Measurements from ENCODE around the gene PHACTR1. TPM values are rescaled to one million over a fixed set of nuclear protein-coding genes. Genes with fewer than 3 reads are reported as not detected.

Gene PHACTR1
- polyA plus RNA-seq, 3 donors = 6.1 to 26.9 (median 7.6) TPM

DNA sequence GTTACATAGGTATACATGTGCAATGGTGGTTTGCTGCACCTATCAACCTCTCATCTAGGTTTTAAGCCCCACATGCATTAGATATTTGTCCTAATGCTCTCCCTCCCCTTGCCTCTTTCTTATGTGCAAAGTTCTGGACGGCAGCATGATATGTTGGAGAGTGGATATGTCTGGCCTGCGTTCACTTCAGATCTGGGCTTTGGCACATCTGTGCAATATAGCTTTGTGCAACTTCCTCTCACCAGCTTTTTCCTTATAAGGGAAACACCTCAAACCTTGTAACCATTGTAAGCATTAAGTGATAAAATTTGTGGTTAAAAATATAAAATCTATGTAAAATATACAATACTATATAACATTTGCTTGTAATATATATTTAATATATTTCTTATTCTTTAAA lies 288.0 kb downstream of the PHACTR1 start:
- no peaks in the 10 kb centered on the region for H4K20me1 ChIP-seq (ENCODE audit: insufficient read depth, low read length)
- H2AFZ ChIP-seq (ENCODE audit: insufficient read depth, low read depth, low read length, poor library complexity, severe bottlenecking) = no peak overlapping the region
- H3K27ac ChIP-seq (ENCODE audit: low read depth in 1 of 2, low read length in 2 of 2) = no peak overlapping the region
- WGBS (ENCODE audit: insufficient coverage) = no CpG with 5 or more reads among the region's 2 CpGs
- no peaks in the 10 kb centered on the region for H3K36me3 ChIP-seq (replicated peaks in 1 of 2; ENCODE audit: control insufficient read depth in 1 of 2, insufficient read depth in 2 of 2, low read length in 2 of 2)
- H3K4me1 ChIP-seq (ENCODE audit: control insufficient read depth in 1 of 2, insufficient read depth in 2 of 2, low read length in 2 of 2) = peaks cover 3 to 5% of the 10 kb centered on the region in 2 donors
- Mint-ChIP-seq H3K27ac (peak overlapping the region in 1 of 7 donors; percentile 18), H3K4me3 (no peak overlapping the region), H3K27me3 (ENCODE audit: low read depth in 3 of 3) (peaks cover 0 to 4% (median 1%) of the 10 kb centered on the region in 3 donors), H3K36me3 (no peaks in the 10 kb centered on the region), H3K9me3 (no peaks in the 10 kb centered on the region), H3K4me1 (peaks cover 6% of the 10 kb centered on the region)
- no peaks in the 10 kb centered on the region for H3K9me3 ChIP-seq (replicated peaks in 1 of 2; ENCODE audit: control insufficient read depth in 1 of 2, insufficient read depth in 1 of 2, low read length in 2 of 2)
- TF ChIP-seq, protein P1, sequence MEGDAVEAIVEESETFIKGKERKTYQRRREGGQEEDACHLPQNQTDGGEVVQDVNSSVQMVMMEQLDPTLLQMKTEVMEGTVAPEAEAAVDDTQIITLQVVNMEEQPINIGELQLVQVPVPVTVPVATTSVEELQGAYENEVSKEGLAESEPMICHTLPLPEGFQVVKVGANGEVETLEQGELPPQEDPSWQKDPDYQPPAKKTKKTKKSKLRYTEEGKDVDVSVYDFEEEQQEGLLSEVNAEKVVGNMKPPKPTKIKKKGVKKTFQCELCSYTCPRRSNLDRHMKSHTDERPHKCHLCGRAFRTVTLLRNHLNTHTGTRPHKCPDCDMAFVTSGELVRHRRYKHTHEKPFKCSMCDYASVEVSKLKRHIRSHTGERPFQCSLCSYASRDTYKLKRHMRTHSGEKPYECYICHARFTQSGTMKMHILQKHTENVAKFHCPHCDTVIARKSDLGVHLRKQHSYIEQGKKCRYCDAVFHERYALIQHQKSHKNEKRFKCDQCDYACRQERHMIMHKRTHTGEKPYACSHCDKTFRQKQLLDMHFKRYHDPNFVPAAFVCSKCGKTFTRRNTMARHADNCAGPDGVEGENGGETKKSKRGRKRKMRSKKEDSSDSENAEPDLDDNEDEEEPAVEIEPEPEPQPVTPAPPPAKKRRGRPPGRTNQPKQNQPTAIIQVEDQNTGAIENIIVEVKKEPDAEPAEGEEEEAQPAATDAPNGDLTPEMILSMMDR (IDR thresholded peaks at IDR 0.05) = no peak
- H3K4me2 ChIP-seq (replicated peaks; ENCODE audit: extremely low read depth, low read length, poor library complexity, severe bottlenecking) = no peak overlapping the region
- no peak overlapping the region for H3K4me3 ChIP-seq (replicated peaks in 1 of 3; ENCODE audit: low read depth in 2 of 3, low read length in 3 of 3)
- DNase-seq = no peak
- no peaks in the 10 kb centered on the region for H3K79me2 ChIP-seq (ENCODE audit: insufficient read depth, low read length)
- H3K27me3 ChIP-seq (ENCODE audit: control insufficient read depth in 2 of 2, insufficient read depth in 2 of 2, low read length in 2 of 2) = no peaks in the 10 kb centered on the region
- intact Hi-C loops (cut with micrococcal nuclease) = no loop called here
- no peak overlapping the region for H3K9ac ChIP-seq (ENCODE audit: insufficient read depth, low read length, poor library complexity, severe bottlenecking)

DNA sequence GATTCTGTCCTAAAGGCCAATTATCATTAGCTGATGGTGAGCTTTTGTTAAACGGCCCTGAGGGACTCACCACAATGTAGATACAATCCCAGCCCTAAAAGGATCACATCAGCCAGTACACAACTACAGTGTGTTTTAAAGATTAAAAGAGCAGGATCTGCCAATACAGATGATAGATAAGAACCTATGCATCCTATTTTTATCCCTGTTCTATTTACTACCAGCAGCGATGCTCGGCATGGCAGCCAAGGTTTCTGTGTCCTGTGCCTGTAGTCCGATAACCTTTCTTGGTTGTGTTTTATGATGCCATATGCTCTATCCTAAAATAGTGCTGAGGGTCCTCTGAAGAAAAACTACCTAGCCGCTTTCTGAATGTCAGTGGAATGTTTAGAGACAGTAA lies 289.4 kb downstream of the PHACTR1 start:
- H3K4me1 Mint-ChIP-seq = peaks cover 6% of the 10 kb centered on the region

More for the DNA sequence above, 289.4 kb downstream of the PHACTR1 start:
- no peak for DNase-seq
- TF ChIP-seq, protein P1 (IDR thresholded peaks at IDR 0.05) = no peak
- Histone ChIP-seq H2AFZ (ENCODE audit: insufficient read depth, low read depth, low read length, poor library complexity, severe bottlenecking) (no peak overlapping the region), H3K27ac (ENCODE audit: low read depth in 1 of 2, low read length in 2 of 2) (no peak overlapping the region), H3K4me1 (ENCODE audit: control insufficient read depth in 1 of 2, insufficient read depth in 2 of 2, low read length in 2 of 2) (peaks cover 3 to 5% of the 10 kb centered on the region in 2 donors), H3K36me3 (replicated peaks in 1 of 2; ENCODE audit: control insufficient read depth in 1 of 2, insufficient read depth in 2 of 2, low read length in 2 of 2) (no peaks in the 10 kb centered on the region), H3K9ac (ENCODE audit: insufficient read depth, low read length, poor library complexity, severe bottlenecking) (no peak overlapping the region), H3K79me2 (ENCODE audit: insufficient read depth, low read length) (no peaks in the 10 kb centered on the region), H4K20me1 (ENCODE audit: insufficient read depth, low read length) (no peaks in the 10 kb centered on the region), H3K4me2 (replicated peaks; ENCODE audit: extremely low read depth, low read length, poor library complexity, severe bottlenecking) (no peak overlapping the region), H3K9me3 (replicated peaks in 1 of 2; ENCODE audit: control insufficient read depth in 1 of 2, insufficient read depth in 1 of 2, low read length in 2 of 2) (no peaks in the 10 kb centered on the region), H3K27me3 (ENCODE audit: control insufficient read depth in 2 of 2, insufficient read depth in 2 of 2, low read length in 2 of 2) (no peaks in the 10 kb centered on the region), H3K4me3 (replicated peaks in 1 of 3; ENCODE audit: low read depth in 2 of 3, low read length in 3 of 3) (no peak overlapping the region)
- no peaks in the 10 kb centered on the region for H3K36me3 Mint-ChIP-seq
- intact Hi-C loops (cut with micrococcal nuclease) = no loop called here
- peaks cover 0 to 3% (median 1%) of the 10 kb centered on the region in 3 donors for H3K27me3 Mint-ChIP-seq (ENCODE audit: low read depth in 3 of 3)
- no peak overlapping the region for H3K27ac Mint-ChIP-seq
- H3K4me3 Mint-ChIP-seq = no peak overlapping the region
- 90% methylated on average over 2 of the region's 5 CpGs for WGBS (ENCODE audit: insufficient coverage)
- H3K9me3 Mint-ChIP-seq = peaks cover 0 to 3% (median 0%) of the 10 kb centered on the region in 7 donors

All from CD14-positive monocyte (primary cell).